ENCODE data around the gene REG3G.

The REG3G gene

GRCh38 chr2:78979380-78980151 lies 45.9 kb upstream of the REG3G start:
- H2AFZ ChIP-seq (ENCODE audit: low read length) = no peak overlapping the region
- H3K4me3 ChIP-seq (ENCODE audit: low read length, poor library complexity, severe bottlenecking) = no peak overlapping the region
- no peaks in the 10 kb centered on the region for H3K9me2 ChIP-seq (replicated peaks; ENCODE audit: low read depth, low read length)
- H3K9me3 ChIP-seq (ENCODE audit: insufficient read depth, low read depth, low read length) = no peaks in the 10 kb centered on the region
- TF ChIP-seq, protein P1, sequence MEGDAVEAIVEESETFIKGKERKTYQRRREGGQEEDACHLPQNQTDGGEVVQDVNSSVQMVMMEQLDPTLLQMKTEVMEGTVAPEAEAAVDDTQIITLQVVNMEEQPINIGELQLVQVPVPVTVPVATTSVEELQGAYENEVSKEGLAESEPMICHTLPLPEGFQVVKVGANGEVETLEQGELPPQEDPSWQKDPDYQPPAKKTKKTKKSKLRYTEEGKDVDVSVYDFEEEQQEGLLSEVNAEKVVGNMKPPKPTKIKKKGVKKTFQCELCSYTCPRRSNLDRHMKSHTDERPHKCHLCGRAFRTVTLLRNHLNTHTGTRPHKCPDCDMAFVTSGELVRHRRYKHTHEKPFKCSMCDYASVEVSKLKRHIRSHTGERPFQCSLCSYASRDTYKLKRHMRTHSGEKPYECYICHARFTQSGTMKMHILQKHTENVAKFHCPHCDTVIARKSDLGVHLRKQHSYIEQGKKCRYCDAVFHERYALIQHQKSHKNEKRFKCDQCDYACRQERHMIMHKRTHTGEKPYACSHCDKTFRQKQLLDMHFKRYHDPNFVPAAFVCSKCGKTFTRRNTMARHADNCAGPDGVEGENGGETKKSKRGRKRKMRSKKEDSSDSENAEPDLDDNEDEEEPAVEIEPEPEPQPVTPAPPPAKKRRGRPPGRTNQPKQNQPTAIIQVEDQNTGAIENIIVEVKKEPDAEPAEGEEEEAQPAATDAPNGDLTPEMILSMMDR (conservative IDR thresholded peaks at IDR 0.05; ENCODE audit: low read length) = peak; percentile 86
- TF ChIP-seq EZH2phosphoT487 (IDR thresholded peaks at IDR 0.05; ENCODE audit: borderline replicate concordance) = no peak
- no peaks in the 10 kb centered on the region for H3K36me3 ChIP-seq (ENCODE audit: insufficient read depth, low read length)
- no peaks in the 10 kb centered on the region for H3K27me3 ChIP-seq (ENCODE audit: insufficient read depth, low read length, poor library complexity, severe bottlenecking)
- H3F3A ChIP-seq (ENCODE audit: low read depth) = no peaks in the 10 kb centered on the region
- H3K9ac ChIP-seq (ENCODE audit: low read depth, low read length, poor library complexity, severe bottlenecking) = no peak overlapping the region
- H3K4me1 ChIP-seq (ENCODE audit: insufficient read depth, low read length, poor library complexity, severe bottlenecking) = no peaks in the 10 kb centered on the region
- H3K79me2 ChIP-seq (ENCODE audit: insufficient read depth, low read length) = no peaks in the 10 kb centered on the region
- no peak overlapping the region for H3K4me2 ChIP-seq (ENCODE audit: low read depth, low read length, poor library complexity, severe bottlenecking)
- no peaks in the 10 kb centered on the region for H4K20me1 ChIP-seq (ENCODE audit: insufficient read depth, low read length, poor library complexity, severe bottlenecking)

GRCh38 chr2:78980152-78980465 lies 45.4 kb upstream of the REG3G start:
- H3K79me2 ChIP-seq (ENCODE audit: insufficient read depth, low read length) = no peaks in the 10 kb centered on the region
- H4K20me1 ChIP-seq (ENCODE audit: insufficient read depth, low read length, poor library complexity, severe bottlenecking) = no peaks in the 10 kb centered on the region
- H3F3A ChIP-seq (ENCODE audit: low read depth) = no peaks in the 10 kb centered on the region
- H3K4me2 ChIP-seq (ENCODE audit: low read depth, low read length, poor library complexity, severe bottlenecking) = no peak overlapping the region
- no peaks in the 10 kb centered on the region for H3K4me1 ChIP-seq (ENCODE audit: insufficient read depth, low read length, poor library complexity, severe bottlenecking)
- no peak overlapping the region for H3K4me3 ChIP-seq (ENCODE audit: low read length, poor library complexity, severe bottlenecking)
- no peak overlapping the region for H3K9ac ChIP-seq (ENCODE audit: low read depth, low read length, poor library complexity, severe bottlenecking)
- H2AFZ ChIP-seq (ENCODE audit: low read length) = no peak overlapping the region
- H3K36me3 ChIP-seq (ENCODE audit: insufficient read depth, low read length) = no peaks in the 10 kb centered on the region
- no peak for TF ChIP-seq EZH2phosphoT487 (IDR thresholded peaks at IDR 0.05; ENCODE audit: borderline replicate concordance)
- TF ChIP-seq, protein P1 (conservative IDR thresholded peaks at IDR 0.05; ENCODE audit: low read length) = no peak
- H3K27me3 ChIP-seq (ENCODE audit: insufficient read depth, low read length, poor library complexity, severe bottlenecking) = no peaks in the 10 kb centered on the region
- H3K9me3 ChIP-seq (ENCODE audit: insufficient read depth, low read depth, low read length) = no peaks in the 10 kb centered on the region
- H3K9me2 ChIP-seq (replicated peaks; ENCODE audit: low read depth, low read length) = no peaks in the 10 kb centered on the region

- no peak overlapping the region for H3K4me2 ChIP-seq (ENCODE audit: low read depth, low read length, poor library complexity, severe bottlenecking)
- H3K4me3 ChIP-seq (ENCODE audit: low read length, poor library complexity, severe bottlenecking) = no peak overlapping the region
- no peak overlapping the region for H2AFZ ChIP-seq (ENCODE audit: low read length)
- H3K9me2 ChIP-seq (replicated peaks; ENCODE audit: low read depth, low read length) = no peaks in the 10 kb centered on the region
- H3K36me3 ChIP-seq (ENCODE audit: insufficient read depth, low read length) = no peaks in the 10 kb centered on the region
- TF ChIP-seq, protein P1 (conservative IDR thresholded peaks at IDR 0.05; ENCODE audit: low read length) = no peak
- no peak for TF ChIP-seq EZH2phosphoT487 (IDR thresholded peaks at IDR 0.05; ENCODE audit: borderline replicate concordance)
- no peaks in the 10 kb centered on the region for H3K9me3 ChIP-seq (ENCODE audit: insufficient read depth, low read depth, low read length)
- H3K27me3 ChIP-seq (ENCODE audit: insufficient read depth, low read length, poor library complexity, severe bottlenecking) = no peaks in the 10 kb centered on the region
- H3K4me1 ChIP-seq (ENCODE audit: insufficient read depth, low read length, poor library complexity, severe bottlenecking) = no peaks in the 10 kb centered on the region
- no peak overlapping the region for H3K9ac ChIP-seq (ENCODE audit: low read depth, low read length, poor library complexity, severe bottlenecking)
- H4K20me1 ChIP-seq (ENCODE audit: insufficient read depth, low read length, poor library complexity, severe bottlenecking) = no peaks in the 10 kb centered on the region
- no peaks in the 10 kb centered on the region for H3K79me2 ChIP-seq (ENCODE audit: insufficient read depth, low read length)
- H3F3A ChIP-seq (ENCODE audit: low read depth) = no peaks in the 10 kb centered on the region
Observed at GRCh38 chr2:78980871-78981270, 44.6 kb upstream of the REG3G start.

Data from Loucy (cell line).